ENCODE measurements around the gene COBLL1. TPM values are rescaled to one million over a fixed set of nuclear protein-coding genes. Genes with fewer than 3 reads are reported as not detected.

COBLL1 gene
- total RNA-seq, 1 experiment from 2014 or later, result 5.9 TPM

DNA sequence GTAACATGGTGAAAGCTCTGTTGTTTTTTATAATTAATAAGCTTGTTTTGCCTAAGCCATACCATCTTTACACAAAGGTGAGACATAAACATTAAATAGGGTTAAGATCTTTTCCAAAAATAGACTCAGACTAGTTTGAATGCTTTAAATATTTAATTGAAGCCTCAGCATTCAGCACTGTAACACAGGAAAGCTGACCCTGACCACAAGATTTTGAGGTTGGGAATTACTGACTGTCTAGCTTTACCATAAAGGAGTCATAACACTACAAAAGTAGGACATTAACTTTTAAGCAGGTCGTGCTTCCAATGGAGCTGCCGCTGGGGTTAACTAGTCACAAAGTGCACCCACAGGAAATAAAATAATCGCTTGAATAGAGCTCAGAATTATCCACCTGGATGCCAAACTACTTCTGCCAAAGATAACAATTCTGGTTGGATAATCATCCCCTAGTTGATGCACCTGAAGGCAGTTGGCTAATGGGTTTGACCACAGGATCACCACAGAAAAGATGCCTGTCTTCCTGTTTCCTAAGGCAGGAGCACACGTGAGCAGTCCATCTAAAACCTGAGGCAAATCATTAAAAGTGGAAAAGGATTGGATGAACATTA lies 106.2 kb downstream of the COBLL1 start:
- no peak overlapping the region for H3K18ac ChIP-seq (ENCODE audit: insufficient read length, low read depth, low read length)
- no peaks in the 10 kb centered on the region for H3K27me3 ChIP-seq (ENCODE audit: insufficient read depth, low read length)
- no peak overlapping the region for H2BK20ac ChIP-seq (ENCODE audit: low read depth, low read length, poor library complexity, severe bottlenecking)
- no peaks in the 10 kb centered on the region for H3K27me3 Mint-ChIP-seq (ENCODE audit: low read depth)
- H3K4me2 ChIP-seq (ENCODE audit: insufficient read depth, insufficient read length, low read length), result no peak overlapping the region
- no peak overlapping the region for H2BK120ac ChIP-seq (ENCODE audit: low read depth, low read length, poor library complexity, severe bottlenecking)
- no peak overlapping the region for H3K27ac Mint-ChIP-seq
- no peak overlapping the region for H3K4ac ChIP-seq (ENCODE audit: low read depth, low read length)
- no peak overlapping the region for H3K14ac ChIP-seq (ENCODE audit: insufficient read depth, low read length)
- H3K9me3 Mint-ChIP-seq, result no peaks in the 10 kb centered on the region
- H3K79me1 ChIP-seq (ENCODE audit: insufficient read depth, low read depth, low read length, poor library complexity, severe bottlenecking), result no peaks in the 10 kb centered on the region
- no peaks in the 10 kb centered on the region for H3K79me2 ChIP-seq (ENCODE audit: insufficient read depth, low read length)
- no peak overlapping the region for H4K5ac ChIP-seq (ENCODE audit: insufficient read length, low read depth, low read length)
- no peaks in the 10 kb centered on the region for H3K36me3 Mint-ChIP-seq (ENCODE audit: insufficient read depth in 1 of 3, low read depth in 3 of 3)
- no peak overlapping the region for H4K91ac ChIP-seq (ENCODE audit: insufficient read length, low read depth, low read length)
- no peaks in the 10 kb centered on the region for H4K20me1 ChIP-seq (ENCODE audit: control insufficient read depth, insufficient read depth, insufficient read length)
- DNase-seq, result no peak
- no peak overlapping the region for H2BK12ac ChIP-seq (ENCODE audit: insufficient read length, low read depth, low read length)
- H2BK5ac ChIP-seq (ENCODE audit: insufficient read length, low read length), result no peak overlapping the region
- H3K9ac ChIP-seq (ENCODE audit: extremely low read depth, insufficient read length, low read length), result no peak overlapping the region
- H3T11ph ChIP-seq (ENCODE audit: low read length), result no peak overlapping the region
- H3K4me1 Mint-ChIP-seq, result peaks cover 9 to 10% of the 10 kb centered on the region in 2 experiments
- no peak overlapping the region for H2AFZ ChIP-seq (ENCODE audit: low read length)
- H3K23me2 ChIP-seq (ENCODE audit: insufficient read length, low read depth, low read length, poor library complexity, severe bottlenecking), result no peaks in the 10 kb centered on the region
- no CpG with 5 or more reads among the region's 4 CpGs for WGBS (ENCODE audit: extremely low coverage, insufficient read length, low lambda C conversion rate)
- H2BK15ac ChIP-seq (ENCODE audit: low read depth, low read length), result no peak overlapping the region
- no peak overlapping the region for H3K4me3 Mint-ChIP-seq
- H3K23ac ChIP-seq (ENCODE audit: insufficient read length, low read depth, low read length), result no peak overlapping the region
- no peaks in the 10 kb centered on the region for H3K9me3 ChIP-seq (ENCODE audit: control insufficient read depth, low read depth, low read length)
- no peak overlapping the region for H4K8ac ChIP-seq (replicated peaks; ENCODE audit: insufficient read length, low read depth, low read length)
- no peak overlapping the region for H3K27ac ChIP-seq (ENCODE audit: insufficient read length, low read depth, low read length)
- no peak overlapping the region for H2AK5ac ChIP-seq (ENCODE audit: insufficient read length, low read length)
- no peaks in the 10 kb centered on the region for H3K4me1 ChIP-seq (ENCODE audit: insufficient read depth, low read length)
- TF ChIP-seq, protein P1, sequence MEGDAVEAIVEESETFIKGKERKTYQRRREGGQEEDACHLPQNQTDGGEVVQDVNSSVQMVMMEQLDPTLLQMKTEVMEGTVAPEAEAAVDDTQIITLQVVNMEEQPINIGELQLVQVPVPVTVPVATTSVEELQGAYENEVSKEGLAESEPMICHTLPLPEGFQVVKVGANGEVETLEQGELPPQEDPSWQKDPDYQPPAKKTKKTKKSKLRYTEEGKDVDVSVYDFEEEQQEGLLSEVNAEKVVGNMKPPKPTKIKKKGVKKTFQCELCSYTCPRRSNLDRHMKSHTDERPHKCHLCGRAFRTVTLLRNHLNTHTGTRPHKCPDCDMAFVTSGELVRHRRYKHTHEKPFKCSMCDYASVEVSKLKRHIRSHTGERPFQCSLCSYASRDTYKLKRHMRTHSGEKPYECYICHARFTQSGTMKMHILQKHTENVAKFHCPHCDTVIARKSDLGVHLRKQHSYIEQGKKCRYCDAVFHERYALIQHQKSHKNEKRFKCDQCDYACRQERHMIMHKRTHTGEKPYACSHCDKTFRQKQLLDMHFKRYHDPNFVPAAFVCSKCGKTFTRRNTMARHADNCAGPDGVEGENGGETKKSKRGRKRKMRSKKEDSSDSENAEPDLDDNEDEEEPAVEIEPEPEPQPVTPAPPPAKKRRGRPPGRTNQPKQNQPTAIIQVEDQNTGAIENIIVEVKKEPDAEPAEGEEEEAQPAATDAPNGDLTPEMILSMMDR (conservative IDR thresholded peaks at IDR 0.05), result no peak
- H3K56ac ChIP-seq (ENCODE audit: insufficient read length, low read depth, low read length), result no peak overlapping the region
